Tongue (tissue), 2 donors: ENCODE measurements around the gene PHC1. TPM values are rescaled to one million over a fixed set of nuclear protein-coding genes. Genes with fewer than 3 reads are reported as not detected.
"Not testable (repeated sequence)": the region's sequence is repeated elsewhere in the genome, so short reads cannot be mapped to it uniquely, and the experiment has no call there.

Source experiments
- DNase-seq: peaks from one replicate; pipeline ENCODE4 v3.0.0-alpha.2; 2015
- total RNA-seq: library from RNA; depleted of rRNA; stranded (reverse); fragments of >200 nt; gene quantifications from one replicate; pipeline ENCODE4 v1.2.3, GENCODE V29; 2014

The PHC1 gene
- 37.2 TPM for total RNA-seq

GRCh38 chr12:8914033-8914715 lies at the start of gene PHC1:
Gene PHC1, plus strand, starts transcription at chr12:8914509. Its CDS starts 3,169 bp downstream, at chr12:8917678.
- peak; percentile 95 for DNase-seq

- no peak for DNase-seq
Observed at GRCh38 chr12:8866429-8866828, 47.9 kb upstream of the PHC1 start.

GRCh38 chr12:8867009-8867408 lies 47.3 kb upstream of the PHC1 start:
- DNase-seq: no peak

DNA sequence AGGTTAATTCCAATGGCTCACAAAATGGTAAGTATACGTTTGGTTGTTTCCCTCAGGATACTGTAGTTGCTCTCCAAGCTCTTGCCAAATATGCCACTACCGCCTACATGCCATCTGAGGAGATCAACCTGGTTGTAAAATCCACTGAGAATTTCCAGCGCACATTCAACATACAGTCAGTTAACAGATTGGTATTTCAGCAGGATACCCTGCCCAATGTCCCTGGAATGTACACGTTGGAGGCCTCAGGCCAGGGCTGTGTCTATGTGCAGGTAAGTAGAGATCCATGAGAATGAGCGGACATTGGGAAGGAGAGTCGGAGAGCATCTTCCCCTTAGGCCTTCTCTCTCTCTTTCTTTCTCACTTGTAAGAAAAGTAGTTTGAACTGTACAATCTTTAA lies 46.5 kb upstream of the PHC1 start:
- no peak for DNase-seq

DNA sequence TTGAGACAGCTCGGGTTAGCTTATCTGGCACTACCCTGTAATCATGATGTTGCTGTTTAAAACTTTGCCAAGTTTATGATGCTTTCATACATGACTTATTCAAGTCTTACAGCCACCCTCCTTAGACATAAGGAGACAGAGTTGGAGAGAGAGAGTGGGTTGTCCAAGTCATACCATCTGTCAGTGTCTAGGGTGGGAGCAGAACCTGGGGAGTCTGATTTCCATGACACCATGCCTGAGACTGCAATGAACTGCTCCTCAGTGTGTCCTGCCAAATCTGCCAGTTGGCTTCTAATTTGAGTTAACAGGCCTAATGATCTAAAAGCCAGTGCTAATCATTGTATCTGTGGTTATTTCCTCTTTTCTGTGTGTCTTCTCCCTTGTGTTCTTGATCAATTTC lies 43.7 kb upstream of the PHC1 start:
- DNase-seq: peak; percentile 14

- peak; percentile 48 for DNase-seq
Observed at GRCh38 chr12:8871068-8871467, 43.2 kb upstream of the PHC1 start.

- no peak for DNase-seq
Observed at GRCh38 chr12:8876887-8877286, 37.4 kb upstream of the PHC1 start.

DNA sequence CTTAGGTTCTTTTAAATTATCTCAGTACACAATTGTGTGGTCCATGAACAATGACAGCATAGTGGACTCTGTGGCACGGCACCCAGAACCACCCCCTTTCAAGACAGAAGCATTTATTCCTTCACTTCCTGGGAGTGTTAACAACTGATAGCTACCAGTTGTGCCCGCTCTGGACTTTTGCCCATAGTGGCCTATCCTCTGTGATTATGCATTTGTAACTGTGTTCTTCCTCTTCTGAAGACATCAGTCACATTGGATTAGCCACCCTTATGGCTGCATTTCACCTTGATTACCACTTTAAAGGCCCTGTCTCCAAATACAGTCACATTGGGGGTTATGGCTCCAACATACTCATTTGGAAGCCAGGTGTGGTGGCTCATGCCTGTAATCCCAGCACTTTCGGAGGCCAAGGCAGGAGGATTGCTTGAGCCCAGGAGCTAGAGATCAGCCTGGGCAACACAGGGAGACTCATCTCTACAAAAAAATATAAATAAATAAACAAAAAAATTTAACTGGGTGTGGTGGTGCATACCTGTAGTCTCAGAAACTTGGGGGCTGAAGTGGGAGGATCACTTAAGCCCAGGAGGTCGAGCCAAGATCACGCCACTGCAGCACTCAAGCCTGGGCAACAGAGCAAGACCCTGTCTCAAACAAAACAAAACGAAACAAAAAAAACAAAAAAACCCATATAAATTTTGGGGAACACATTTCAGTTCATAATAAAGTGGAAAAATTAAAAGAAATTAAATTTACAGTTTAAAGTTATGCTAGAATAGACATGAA lies 27.6 kb upstream of the PHC1 start:
- no peak for DNase-seq

DNA sequence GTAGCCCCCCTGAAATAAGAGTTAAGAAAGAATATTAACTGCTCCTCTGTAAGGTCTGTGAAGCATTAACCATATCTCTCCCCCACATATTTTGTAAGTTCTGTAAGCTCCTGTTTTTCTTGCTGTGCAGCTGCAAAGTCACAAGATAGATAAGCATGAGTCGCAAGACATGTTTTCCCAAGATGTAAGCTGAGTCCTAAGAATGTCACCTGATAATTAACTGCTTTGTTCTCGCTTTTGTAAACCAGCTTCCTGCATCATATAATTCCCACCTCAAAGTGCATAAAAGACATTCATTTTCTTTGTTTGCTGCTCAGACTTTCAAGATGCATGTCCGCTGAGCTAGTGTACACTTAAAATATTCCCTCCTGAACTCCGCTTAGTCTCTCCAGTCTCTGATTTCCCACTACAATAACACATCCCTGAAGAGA lies 27.0 kb upstream of the PHC1 start:
- DNase-seq: no peak

DNA sequence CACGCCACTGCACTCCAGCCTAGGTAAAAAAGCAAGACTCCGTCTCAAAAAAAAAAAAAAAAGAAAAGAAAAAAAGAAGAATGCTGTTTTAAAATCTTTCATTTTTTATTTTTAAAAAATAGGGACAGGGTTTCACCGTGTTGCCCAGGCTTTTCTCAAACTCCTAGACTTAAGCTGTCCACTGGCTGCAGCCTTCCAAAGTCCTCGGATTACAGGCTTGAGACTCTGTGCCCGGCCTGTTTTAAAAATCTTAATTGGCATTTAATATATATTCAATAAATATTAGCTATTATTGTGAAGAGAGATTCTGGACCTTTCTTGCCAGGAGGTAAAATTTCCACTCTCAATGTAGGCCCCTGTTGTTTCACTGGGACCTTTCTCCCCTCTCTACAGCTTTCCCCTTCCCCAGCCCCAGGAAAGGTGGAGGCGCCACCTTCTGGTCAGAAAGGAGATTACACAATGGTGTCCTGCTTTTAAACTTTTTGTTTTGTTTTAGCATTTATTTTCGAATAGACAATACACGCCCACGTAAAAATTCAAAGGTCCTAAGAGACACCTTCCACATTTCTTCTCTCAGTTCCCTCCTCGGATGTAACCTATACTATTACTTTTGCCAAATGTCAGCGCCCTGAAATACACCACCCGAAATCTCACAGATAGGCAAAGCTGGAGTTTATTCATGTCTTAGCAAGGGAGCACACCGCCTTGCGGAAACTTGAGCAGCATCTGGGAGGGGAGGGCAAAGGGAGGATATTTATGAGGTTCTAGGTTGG lies 23.8 kb upstream of the PHC1 start:
- DNase-seq: peak; percentile 88

DNA sequence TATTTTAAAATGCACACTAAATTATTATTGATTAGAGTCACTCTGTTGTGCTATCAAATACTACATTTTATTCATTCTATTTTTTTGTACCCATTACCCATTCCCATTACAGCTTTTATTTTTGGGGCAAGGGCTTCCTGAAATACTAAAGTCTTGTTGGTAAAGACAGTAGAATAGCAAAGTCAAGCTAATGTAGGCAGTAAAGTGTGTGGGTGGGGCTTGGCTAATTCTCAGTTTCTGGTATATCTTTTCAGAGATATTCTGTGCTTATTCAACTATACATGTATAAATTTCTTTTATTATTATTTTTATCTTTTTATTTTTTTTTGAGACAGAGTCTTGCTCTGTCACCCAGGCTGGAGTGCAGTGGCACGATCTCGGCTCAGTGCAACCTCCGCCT lies 22.3 kb upstream of the PHC1 start:
- no peak for DNase-seq

- no peak for DNase-seq
Observed at GRCh38 chr12:8894378-8894777, 19.9 kb upstream of the PHC1 start.

DNA sequence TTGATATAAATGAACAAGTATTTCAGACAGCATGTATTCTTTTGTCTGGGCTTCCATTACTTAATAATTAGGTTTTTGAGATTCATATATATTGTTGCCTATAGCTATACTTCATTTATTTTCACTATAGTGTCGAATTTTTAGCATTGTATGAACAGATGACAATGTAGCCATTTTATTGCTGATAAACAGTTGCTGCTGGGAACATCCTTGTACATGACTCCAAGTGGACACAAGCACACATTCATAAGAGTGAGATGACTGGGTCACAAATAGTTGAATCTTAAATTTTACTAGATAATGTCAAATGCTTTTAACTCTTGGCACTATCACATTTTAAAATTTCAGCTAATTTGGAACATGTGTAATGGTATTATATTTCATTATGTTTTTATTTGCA lies 19.3 kb upstream of the PHC1 start:
- no peak for DNase-seq

- no peak for DNase-seq
Observed at GRCh38 chr12:8897081-8897480, 17.2 kb upstream of the PHC1 start.

DNA sequence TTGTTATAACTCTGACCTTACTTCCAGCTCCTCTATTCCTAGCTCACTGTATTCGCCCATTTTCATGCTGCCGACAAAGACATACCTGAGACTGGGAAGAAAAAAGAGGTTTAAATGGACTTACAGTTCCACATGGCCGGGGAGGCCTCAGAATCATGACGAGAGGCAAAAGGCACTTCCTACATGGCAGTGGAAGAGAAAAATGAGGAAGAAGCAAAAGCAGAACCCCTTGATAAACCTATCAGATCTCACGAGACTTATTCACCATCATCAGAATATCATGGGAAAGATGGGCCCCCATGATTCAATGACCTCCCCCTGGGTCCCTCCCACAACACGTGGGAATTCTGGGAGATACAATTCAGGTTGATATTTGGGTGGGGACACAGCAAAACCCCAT lies 14.5 kb upstream of the PHC1 start:
- DNase-seq: no peak

DNA sequence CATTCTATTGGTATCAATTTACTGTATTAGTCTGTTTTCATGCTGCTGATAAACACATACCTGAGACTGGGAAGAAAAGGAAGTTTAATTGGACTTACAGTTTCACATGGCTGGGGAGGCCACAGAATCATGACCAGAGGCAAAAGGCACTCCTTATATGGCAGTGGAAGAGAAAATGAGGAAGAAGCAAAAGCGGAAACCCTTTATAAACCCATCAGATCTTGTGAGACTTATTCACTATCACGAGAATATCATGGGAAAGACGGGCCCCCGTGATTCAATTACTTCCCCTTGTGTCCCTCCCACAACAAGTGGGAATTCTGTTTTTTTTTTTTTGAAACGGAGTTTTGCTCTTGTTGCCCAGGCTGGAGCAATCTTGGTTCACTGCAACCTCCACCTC lies 11.6 kb upstream of the PHC1 start:
- DNase-seq: not testable (repeated sequence)

DNA sequence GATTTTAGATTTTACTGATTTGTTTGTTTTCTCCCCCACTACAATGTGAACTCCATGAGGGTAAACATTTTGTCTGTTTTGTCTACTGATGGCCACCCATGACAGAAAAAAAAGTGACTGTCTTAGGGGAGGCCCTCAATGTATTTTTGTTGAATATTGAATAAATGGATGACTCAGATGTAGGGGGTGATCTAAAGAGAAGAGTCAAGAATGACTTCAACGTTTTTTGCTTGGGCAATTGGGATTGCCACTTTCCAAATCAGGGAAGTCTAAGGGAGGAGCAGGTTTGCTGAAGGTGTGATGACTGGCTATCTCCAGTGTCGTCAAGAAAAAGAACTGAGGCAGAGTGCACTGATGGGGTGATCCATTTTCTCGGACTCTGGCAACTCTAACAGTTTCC lies 10.7 kb upstream of the PHC1 start:
- DNase-seq: no peak

- no peak for DNase-seq
Observed at GRCh38 chr12:8904665-8905064, 9.6 kb upstream of the PHC1 start.

DNA sequence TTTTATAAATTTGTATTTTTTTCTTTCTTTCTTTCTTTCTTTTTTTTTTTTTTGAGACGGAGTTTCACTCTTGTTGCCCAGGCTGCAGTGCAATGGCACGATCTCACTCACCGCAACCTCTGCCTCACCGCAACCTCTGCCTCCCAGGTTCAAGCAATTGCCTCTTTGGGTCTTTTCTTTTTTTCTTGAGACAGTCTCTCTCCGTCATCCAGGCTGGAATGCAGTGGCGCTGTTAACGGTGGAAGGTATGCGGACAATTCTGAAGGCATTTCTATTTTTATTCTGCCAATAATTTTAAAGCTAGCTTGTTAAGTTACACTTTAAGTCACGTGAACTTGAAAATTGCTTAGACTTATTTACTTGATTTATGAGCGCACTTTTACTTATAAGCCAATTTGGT lies 8.8 kb upstream of the PHC1 start:
- no peak for DNase-seq

- DNase-seq: no peak
Observed at GRCh38 chr12:8906266-8907180, 7.8 kb upstream of the PHC1 start.

DNA sequence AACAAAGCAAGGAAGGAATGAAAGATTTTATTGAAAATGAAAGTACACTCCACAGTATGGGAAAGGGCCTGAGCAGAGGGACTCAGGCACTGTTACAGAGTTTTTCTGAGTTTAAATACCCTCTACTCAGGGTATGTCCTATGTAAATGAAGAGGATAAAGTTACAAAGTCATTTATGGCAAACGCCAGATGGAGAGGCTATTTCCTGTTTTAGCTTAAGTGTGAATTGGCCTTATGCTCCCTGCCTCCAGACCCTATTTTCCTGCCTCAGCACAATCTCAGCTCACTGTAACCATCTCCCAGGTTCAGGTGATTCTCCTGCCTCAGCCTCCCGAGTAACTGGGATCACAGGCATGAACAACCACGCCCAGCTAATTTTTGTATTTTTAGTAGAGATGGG lies 6.8 kb upstream of the PHC1 start:
- no peak for DNase-seq

GRCh38 chr12:8909752-8910151 lies 4.6 kb upstream of the PHC1 start:
- no peak for DNase-seq
